Measurements from ENCODE around the gene AOAH. TPM values are rescaled to one million over a fixed set of nuclear protein-coding genes. Genes with fewer than 3 reads are reported as not detected.

Gene AOAH
- total RNA-seq, 4 donors from 2014 or later = 0.17 to 1.8 (median 1.6) TPM

GRCh38 chr7:36758879-36759278, 34.6 kb upstream of the AOAH start:
- DNase-seq (no peak), ATAC-seq (no peak)
- TF ChIP-seq CTCF (IDR thresholded peaks at IDR 0.05 in 4 of 5, conservative IDR thresholded peaks at IDR 0.05 in 1 of 5) = no peak
- TF ChIP-seq POLR2A (IDR thresholded peaks at IDR 0.05) = no peak
- no peaks in the 10 kb centered on the region for H3K4me1 ChIP-seq
- H3K4me3 ChIP-seq = no peak overlapping the region
- H3K27me3 ChIP-seq = no peaks in the 10 kb centered on the region
- intact Hi-C loops (cut with DNase I; ENCODE audit: low total_unique reads) (no loop called here), in situ Hi-C loops (cut with MboI; ENCODE audit: low sequenced_read_pairs in 4 of 4) (no loop called here)
- no peak overlapping the region for H3K27ac ChIP-seq
- no peaks in the 10 kb centered on the region for H3K9me3 ChIP-seq
- H3K36me3 ChIP-seq = no peaks in the 10 kb centered on the region

- intact Hi-C loops (cut with DNase I; ENCODE audit: low total_unique reads) (no loop called here), in situ Hi-C loops (cut with MboI; ENCODE audit: low sequenced_read_pairs in 4 of 4) (no loop called here)
- TF ChIP-seq CTCF (IDR thresholded peaks at IDR 0.05 in 4 of 5, conservative IDR thresholded peaks at IDR 0.05 in 1 of 5) (no peak), POLR2A (IDR thresholded peaks at IDR 0.05) (no peak)
- no peaks in the 10 kb centered on the region for H3K27me3 ChIP-seq
- H3K27ac ChIP-seq = no peak overlapping the region
- no peak overlapping the region for H3K4me3 ChIP-seq
- DNase-seq = no peak
- H3K9me3 ChIP-seq = no peaks in the 10 kb centered on the region
- H3K36me3 ChIP-seq = no peaks in the 10 kb centered on the region
- H3K4me1 ChIP-seq = no peaks in the 10 kb centered on the region
- no peak for ATAC-seq
These were observed 31.2 kb upstream of the AOAH start for GRCh38 chr7:36755484-36755883.

GRCh38 chr7:36752026-36752711, 27.9 kb upstream of the AOAH start:
- H3K36me3 ChIP-seq = no peaks in the 10 kb centered on the region
- H3K4me1 ChIP-seq = no peaks in the 10 kb centered on the region
- H3K27me3 ChIP-seq = no peaks in the 10 kb centered on the region
- no peaks in the 10 kb centered on the region for H3K9me3 ChIP-seq
- intact Hi-C loops (cut with DNase I; ENCODE audit: low total_unique reads) = no loop called here
- DNase-seq (no peak), ATAC-seq (no peak)
- no peak overlapping the region for H3K27ac ChIP-seq
- no peak overlapping the region for H3K4me3 ChIP-seq
- in situ Hi-C loops (cut with MboI; ENCODE audit: low sequenced_read_pairs in 4 of 4) = no loop called here
- TF ChIP-seq POLR2A (IDR thresholded peaks at IDR 0.05) (no peak), CTCF (IDR thresholded peaks at IDR 0.05 in 4 of 5, conservative IDR thresholded peaks at IDR 0.05 in 1 of 5) (no peak)

- in situ Hi-C loops (cut with MboI; ENCODE audit: low sequenced_read_pairs in 4 of 4) (no loop called here), intact Hi-C loops (cut with DNase I; ENCODE audit: low total_unique reads) (no loop called here)
- no peaks in the 10 kb centered on the region for H3K27me3 ChIP-seq
- TF ChIP-seq POLR2A (IDR thresholded peaks at IDR 0.05) (no peak), CTCF (IDR thresholded peaks at IDR 0.05 in 4 of 5, conservative IDR thresholded peaks at IDR 0.05 in 1 of 5) (no peak)
- H3K27ac ChIP-seq = no peak overlapping the region
- no peak for DNase-seq
- no peaks in the 10 kb centered on the region for H3K4me1 ChIP-seq
- no peaks in the 10 kb centered on the region for H3K36me3 ChIP-seq
- no peaks in the 10 kb centered on the region for H3K9me3 ChIP-seq
- no peak overlapping the region for H3K4me3 ChIP-seq
- ATAC-seq = no peak
These were observed 26.2 kb upstream of the AOAH start for GRCh38 chr7:36750451-36750850.
